T-cell (primary cell): ENCODE results near the gene KIF16B. TPM values are rescaled to one million over a fixed set of nuclear protein-coding genes. Genes with fewer than 3 reads are reported as not detected.

Experiments
- ATAC-seq, 4 experiments: fragments of 200-7000 bp in 3 of 4; fragments of 150-1000 bp in 1 of 4; cut with Tn5 transposase; replicated peaks in 1 of 4; 1 replicate in 3 of 4; 2 replicates in 1 of 4; pipeline ENCODE4 v1.10.0; 2021; ENCODE audit warnings: moderate library complexity in 3 of 4, mild to moderate bottlenecking in 2 of 4, moderate number of reproducible peaks in 1 of 4
- CTCF ChIA-PET, 2 donors: fragments of 300-600 bp; sonication (Branson Sonifier 250); formaldehyde crosslinking; loops; one replicate each; lab custom pipeline; 2022; ENCODE audit warnings: antibody characterized with exemption in 2 of 2; lab: Charles Lee
- POLR2A ChIA-PET, 2 donors: fragments of 300-600 bp; sonication (Branson Sonifier 250); formaldehyde crosslinking; loops; one replicate each; lab custom pipeline; 2022; ENCODE audit warnings: antibody characterized with exemption in 2 of 2; lab: Charles Lee
- DNase-seq, 35 experiments: peaks; one replicate each; pipeline versions ENCODE4 v3.0.0 to v3.0.0-alpha.2; 2013 to 2023
- H3K27ac ChIP-seq: one replicate; pipeline ENCODE4 v1.5.1; 2013; ENCODE audit warnings: low read length
- H3K27me3 ChIP-seq, 2 experiments: replicated peaks in 1 of 2; 1 replicate in 1 of 2; 2 replicates in 1 of 2; pipeline versions ENCODE4 v1.6.1 to v1.7.0; 2013; ENCODE audit warnings: low read length in 1 of 2, mixed read lengths in 1 of 2; ENCODE audit not compliant: control insufficient read depth in 2 of 2, insufficient read depth in 2 of 2; ENCODE audit errors: extremely low read depth in 1 of 2
- H3K36me3 ChIP-seq, 2 donors: 1 replicate in 1 of 2; 2 replicates in 1 of 2; pipeline versions ENCODE4 v1.6.1 to v1.7.0; 2013; ENCODE audit warnings: low read length in 1 of 2; ENCODE audit not compliant: control insufficient read depth in 2 of 2, insufficient read depth in 1 of 2; ENCODE audit errors: extremely low read depth in 1 of 2
- H3K4me1 ChIP-seq, 2 experiments: 1 replicate in 1 of 2; 2 replicates in 1 of 2; pipeline versions ENCODE4 v1.6.1 to v1.7.0; 2013; ENCODE audit warnings: low read length in 2 of 2, mixed read lengths in 1 of 2; ENCODE audit not compliant: insufficient read depth in 2 of 2, control insufficient read depth in 1 of 2; ENCODE audit errors: extremely low read depth in 1 of 2
- H3K4me3 ChIP-seq, 2 donors: 1 replicate in 1 of 2; 2 replicates in 1 of 2; pipeline versions ENCODE4 v1.5.1 to v1.7.0; 2013; ENCODE audit warnings: mild to moderate bottlenecking in 2 of 2, low read length in 1 of 2, moderate library complexity in 1 of 2; ENCODE audit not compliant: control insufficient read depth in 1 of 2; ENCODE audit errors: extremely low read depth in 1 of 2
- H3K9me3 ChIP-seq: 2 replicates; pipeline ENCODE4 v1.7.0; 2013
- H3K27ac Mint-ChIP-seq, 2 donors: one replicate each; pipeline ENCODE4 v1.8.0; 2020 to 2021; ENCODE audit warnings: mild to moderate bottlenecking in 2 of 2, mixed read lengths in 2 of 2
- H3K27me3 Mint-ChIP-seq, 2 donors: one replicate each; pipeline ENCODE4 v1.8.0; 2021 to 2022; ENCODE audit warnings: mixed read lengths in 2 of 2
- H3K36me3 Mint-ChIP-seq: one replicate; pipeline ENCODE4 v1.8.0; 2021; ENCODE audit warnings: mixed read lengths
- H3K4me1 Mint-ChIP-seq, 3 donors: one replicate each; pipeline ENCODE4 v1.8.0; 2020 to 2022; ENCODE audit warnings: mixed read lengths in 3 of 3, mild to moderate bottlenecking in 1 of 3
- H3K4me3 Mint-ChIP-seq, 3 donors: one replicate each; pipeline ENCODE4 v1.8.0; 2020 to 2022; ENCODE audit warnings: mild to moderate bottlenecking in 3 of 3, mixed read lengths in 3 of 3, moderate library complexity in 3 of 3
- H3K9me3 Mint-ChIP-seq, 3 donors: one replicate each; pipeline ENCODE4 v1.8.0; 2020 to 2022; ENCODE audit warnings: mixed read lengths in 3 of 3
- WGBS: methylation state at CpG from one replicate; pipeline ENCODE4 v1.1.5; 2013; ENCODE audit warnings: missing lambda C conversion rate; ENCODE audit not compliant: insufficient coverage; 5-methylcytosine and 5-hydroxymethylcytosine counted together
- total RNA-seq, 35 experiments: library from RNA in 6 of 35; stranded (reverse) in 6 of 35; fragments of 120-200 nt in 1 of 35; gene quantifications; one replicate each; pipeline versions ENCODE4 v1.2.1 to v1.2.4 and lab custom pipeline; 2013 to 2026

KIF16B gene
- total RNA-seq, 5 donors from 2014 or later (not counting 1 experiment from before 2014, with no cell fraction given), result 6.8 to 10.2 (median 8.7) TPM

DNA sequence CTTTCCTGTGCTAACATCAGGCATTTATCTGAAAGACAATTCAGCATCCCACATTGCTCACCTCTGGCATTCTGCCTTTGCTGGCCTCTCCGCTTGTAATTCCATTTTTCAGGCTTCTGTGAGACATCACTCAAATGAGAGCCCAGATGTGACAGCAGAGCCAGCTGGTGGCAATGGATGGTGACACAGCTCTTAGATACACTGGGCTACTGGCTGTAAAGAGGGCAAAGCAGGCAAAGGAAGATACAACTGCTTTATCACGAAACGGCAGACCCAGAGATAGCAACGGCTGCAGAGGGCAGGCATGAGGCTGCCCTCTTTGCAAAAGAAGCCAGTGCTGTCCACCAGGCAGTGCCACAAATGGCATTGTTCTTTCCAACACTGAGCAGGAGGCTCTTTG, 329.8 kb downstream of the KIF16B start:
- no peaks in the 10 kb centered on the region for H3K4me1 ChIP-seq
- DNase-seq, result no peak
- H3K4me3 ChIP-seq, result no peak overlapping the region
- Mint-ChIP-seq H3K4me3 (no peak overlapping the region), H3K27ac (no peak overlapping the region), H3K27me3 (no peaks in the 10 kb centered on the region), H3K9me3 (peaks cover 0 to 5% (median 4%) of the 10 kb centered on the region in 3 donors), H3K36me3 (no peaks in the 10 kb centered on the region), H3K4me1 (no peaks in the 10 kb centered on the region)
- 88% methylated on average over 4 of the region's 4 CpGs for WGBS
- POLR2A ChIA-PET, result no interaction called here
- peaks cover 0 to 7% of the 10 kb centered on the region in 2 experiments for H3K27me3 ChIP-seq
- no peaks in the 10 kb centered on the region for H3K9me3 ChIP-seq
- no peaks in the 10 kb centered on the region for H3K36me3 ChIP-seq
- H3K27ac ChIP-seq, result no peak overlapping the region
- ATAC-seq, result no peak
- CTCF ChIA-PET, result no interaction called here

DNA sequence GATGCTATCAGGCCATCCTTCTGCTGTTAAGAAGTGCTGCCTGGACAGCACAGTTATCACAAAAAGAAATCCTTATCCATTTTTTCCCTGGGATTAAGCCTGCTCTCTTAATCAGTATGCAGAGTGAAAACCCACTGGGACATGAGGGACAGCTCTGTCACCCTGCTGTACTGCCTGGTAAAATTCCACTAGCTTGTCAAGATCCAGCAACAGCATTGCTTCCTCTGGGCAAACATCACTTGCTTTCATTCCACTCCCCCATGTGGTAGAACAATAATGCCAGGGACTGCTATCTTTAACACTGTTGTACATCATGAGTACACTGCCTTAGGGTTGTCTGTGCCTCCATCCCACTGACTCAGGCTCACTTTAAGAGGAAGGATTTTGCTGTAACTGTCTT, 331.3 kb downstream of the KIF16B start:
- Histone ChIP-seq H3K36me3 (no peaks in the 10 kb centered on the region), H3K9me3 (no peaks in the 10 kb centered on the region)
- H3K27me3 Mint-ChIP-seq, result no peaks in the 10 kb centered on the region

GRCh38 chr20:16240355-16240754, 332.9 kb downstream of the KIF16B start:
- no peak overlapping the region for H3K4me3 ChIP-seq
- no peaks in the 10 kb centered on the region for H3K4me1 Mint-ChIP-seq
- H3K9me3 Mint-ChIP-seq, result peaks cover 4 to 9% (median 5%) of the 10 kb centered on the region in 3 donors
- ChIA-PET CTCF (no interaction called here), POLR2A (no interaction called here)
- no peaks in the 10 kb centered on the region for H3K27me3 ChIP-seq
- no peaks in the 10 kb centered on the region for H3K27me3 Mint-ChIP-seq
- H3K4me1 ChIP-seq, result no peaks in the 10 kb centered on the region
- no peaks in the 10 kb centered on the region for H3K9me3 ChIP-seq
- ATAC-seq (no peak), DNase-seq (no peak)
- no peaks in the 10 kb centered on the region for H3K36me3 Mint-ChIP-seq
- H3K27ac Mint-ChIP-seq, result no peak overlapping the region
- no peak overlapping the region for H3K4me3 Mint-ChIP-seq
- no peaks in the 10 kb centered on the region for H3K36me3 ChIP-seq
- no peak overlapping the region for H3K27ac ChIP-seq

More for the DNA sequence above, 331.3 kb downstream of the KIF16B start:
- Mint-ChIP-seq H3K4me3 (no peak overlapping the region), H3K36me3 (no peaks in the 10 kb centered on the region), H3K9me3 (peaks cover 4 to 9% (median 4%) of the 10 kb centered on the region in 3 donors), H3K4me1 (no peaks in the 10 kb centered on the region), H3K27ac (no peak overlapping the region)
- H3K27ac ChIP-seq, result no peak overlapping the region
- H3K27me3 ChIP-seq, result peaks cover 0 to 3% of the 10 kb centered on the region in 2 experiments
- H3K4me1 ChIP-seq, result no peaks in the 10 kb centered on the region
- no peak for ATAC-seq
- no peak overlapping the region for H3K4me3 ChIP-seq
- POLR2A ChIA-PET, result no interaction called here
- CTCF ChIA-PET, result no interaction called here
- DNase-seq, result no peak

- H3K27ac Mint-ChIP-seq, result no peak overlapping the region
- Histone ChIP-seq H3K4me3 (no peak overlapping the region), H3K4me1 (no peaks in the 10 kb centered on the region), H3K36me3 (no peaks in the 10 kb centered on the region), H3K27ac (no peak overlapping the region), H3K27me3 (no peaks in the 10 kb centered on the region), H3K9me3 (no peaks in the 10 kb centered on the region)
- H3K4me1 Mint-ChIP-seq, result no peaks in the 10 kb centered on the region
- H3K27me3 Mint-ChIP-seq, result no peaks in the 10 kb centered on the region
- peaks cover 5 to 16% (median 9%) of the 10 kb centered on the region in 3 donors for H3K9me3 Mint-ChIP-seq
- no peak for DNase-seq
- no peak for ATAC-seq
- H3K36me3 Mint-ChIP-seq, result no peaks in the 10 kb centered on the region
- POLR2A ChIA-PET, result no interaction called here
- WGBS, result 83% methylated on average over 3 of the region's 9 CpGs
- CTCF ChIA-PET, result no interaction called here
- no peak overlapping the region for H3K4me3 Mint-ChIP-seq
Measured at GRCh38 chr20:16236589-16237241, 336.5 kb downstream of the KIF16B start.

DNA sequence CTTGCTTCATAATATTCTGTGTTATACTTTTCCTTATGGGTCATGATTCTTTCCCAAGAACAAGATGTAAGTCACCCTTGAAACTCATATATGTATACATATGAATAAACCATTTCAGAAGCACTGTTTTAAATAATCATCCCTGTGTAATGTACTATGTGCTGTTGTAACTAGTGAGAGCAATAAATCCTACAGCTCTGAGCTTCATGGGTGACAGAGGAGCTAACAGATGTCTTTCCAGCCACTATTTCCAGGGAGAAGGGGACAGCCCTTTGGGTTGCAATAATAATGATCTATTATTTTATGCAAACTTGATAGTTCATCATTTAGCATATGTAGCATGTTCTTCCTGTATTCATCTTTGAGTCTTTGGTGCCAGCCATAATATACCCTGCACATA, 342.8 kb downstream of the KIF16B start:
- Histone ChIP-seq H3K4me3 (no peak overlapping the region), H3K27me3 (no peaks in the 10 kb centered on the region), H3K9me3 (no peaks in the 10 kb centered on the region), H3K27ac (no peak overlapping the region), H3K4me1 (no peaks in the 10 kb centered on the region), H3K36me3 (no peaks in the 10 kb centered on the region)
- no peaks in the 10 kb centered on the region for H3K4me1 Mint-ChIP-seq
- no peak overlapping the region for H3K27ac Mint-ChIP-seq
- DNase-seq (no peak), ATAC-seq (no peak)
- H3K4me3 Mint-ChIP-seq, result no peak overlapping the region
- ChIA-PET CTCF (no interaction called here), POLR2A (no interaction called here)
- no peaks in the 10 kb centered on the region for H3K27me3 Mint-ChIP-seq
- no peaks in the 10 kb centered on the region for H3K36me3 Mint-ChIP-seq
- peaks cover 5 to 11% (median 6%) of the 10 kb centered on the region in 3 donors for H3K9me3 Mint-ChIP-seq

- H3K4me1 Mint-ChIP-seq, result no peaks in the 10 kb centered on the region
- H3K36me3 Mint-ChIP-seq, result no peaks in the 10 kb centered on the region
- DNase-seq (no peak), ATAC-seq (no peak)
- Histone ChIP-seq H3K27me3 (no peaks in the 10 kb centered on the region), H3K9me3 (no peaks in the 10 kb centered on the region), H3K36me3 (no peaks in the 10 kb centered on the region), H3K4me1 (no peaks in the 10 kb centered on the region), H3K4me3 (no peak overlapping the region), H3K27ac (no peak overlapping the region)
- H3K27ac Mint-ChIP-seq, result no peak overlapping the region
- H3K4me3 Mint-ChIP-seq, result no peak overlapping the region
- POLR2A ChIA-PET, result no interaction called here
- H3K27me3 Mint-ChIP-seq, result no peaks in the 10 kb centered on the region
- H3K9me3 Mint-ChIP-seq, result peaks cover 5 to 9% (median 6%) of the 10 kb centered on the region in 3 donors
- CTCF ChIA-PET, result no interaction called here
- 100% methylated on average over 1 of the region's 1 CpG for WGBS
Measured at GRCh38 chr20:16229813-16230212, 343.4 kb downstream of the KIF16B start.

GRCh38 chr20:16228722-16229121, 344.5 kb downstream of the KIF16B start:
- no peak for ATAC-seq
- Histone ChIP-seq H3K36me3 (no peaks in the 10 kb centered on the region), H3K9me3 (no peaks in the 10 kb centered on the region), H3K27me3 (no peaks in the 10 kb centered on the region), H3K27ac (no peak overlapping the region), H3K4me1 (no peaks in the 10 kb centered on the region), H3K4me3 (no peak overlapping the region)
- H3K27me3 Mint-ChIP-seq, result no peaks in the 10 kb centered on the region
- DNase-seq, result no peak
- H3K4me3 Mint-ChIP-seq, result no peak overlapping the region
- H3K4me1 Mint-ChIP-seq, result no peaks in the 10 kb centered on the region
- H3K27ac Mint-ChIP-seq, result no peak overlapping the region
- H3K9me3 Mint-ChIP-seq, result peaks cover 4 to 6% (median 5%) of the 10 kb centered on the region in 3 donors
- ChIA-PET CTCF (no interaction called here), POLR2A (no interaction called here)
- no CpG with 5 or more reads among the region's 4 CpGs for WGBS
- H3K36me3 Mint-ChIP-seq, result no peaks in the 10 kb centered on the region
